ENCODE measurements around the gene RNF224.

Gene RNF224

GRCh38 chr9:137216188-137216965 is 10.9 kb upstream of the RNF224 start:
- no peak for DNase-seq

- DNase-seq, result no peak
Observed at GRCh38 chr9:137217276-137218211, 9.8 kb upstream of the RNF224 start.

GRCh38 chr9:137218212-137218753 is 9.0 kb upstream of the RNF224 start:
- DNase-seq, result no peak

- DNase-seq, result peak; percentile 88
Observed at GRCh38 chr9:137218754-137219271, 8.5 kb upstream of the RNF224 start.

- DNase-seq, result no peak
Observed at GRCh38 chr9:137219757-137220316, 7.5 kb upstream of the RNF224 start.

GRCh38 chr9:137220317-137221094 is 6.8 kb upstream of the RNF224 start:
- DNase-seq, result no peak

- no peak for DNase-seq
Observed at GRCh38 chr9:137221095-137221505, 6.2 kb upstream of the RNF224 start.

- no peak for DNase-seq
Observed at GRCh38 chr9:137221506-137222111, 5.7 kb upstream of the RNF224 start.

- DNase-seq, result peak; percentile 48
Observed at GRCh38 chr9:137222190-137223077, 4.9 kb upstream of the RNF224 start, which contains the start of gene RNF208. RNF208 (minus strand) TSS chr9:137222240; CDS start chr9:137221212, 1,028 bp downstream.

- DNase-seq, result peak; percentile 100
Observed at GRCh38 chr9:137223078-137223970, 4.0 kb upstream of the RNF224 start.

- DNase-seq, result no peak
Observed at GRCh38 chr9:137224830-137225694, 2.2 kb upstream of the RNF224 start, which contains the start of gene CYSRT1. CYSRT1 (plus strand) TSS chr9:137225174; CDS start chr9:137225622, 448 bp downstream.

- no peak for DNase-seq
Observed at GRCh38 chr9:137225699-137226331, 1.5 kb upstream of the RNF224 start.

- DNase-seq, result no peak
Observed at GRCh38 chr9:137226338-137227053, 806 bp upstream of the RNF224 start.

- DNase-seq, result no peak
Observed at GRCh38 chr9:137227853-137228505, 677 bp downstream of the RNF224 start.

GRCh38 chr9:137228506-137228967 is 1.2 kb downstream of the RNF224 start:
- no peak for DNase-seq

Measured in hematopoietic multipotent progenitor cell treated with erythropoietin and hydrocortisone succinate and interleukin-3 and kit ligand, for 4 days (in vitro differentiated cells).